GM19467 (cell line): Measurements from ENCODE around the gene COMMD7.
"Not testable (repeated sequence)": the region's sequence is repeated elsewhere in the genome, so short reads cannot be mapped to it uniquely, and the experiment has no call there.

Source experiments
- ATAC-seq: cut with Tn5 transposase; IDR thresholded peaks from one replicate; pipeline ENCODE4 v1.9.1; 2021; ENCODE audit warnings: mild to moderate bottlenecking, moderate library complexity; ENCODE audit not compliant: unreplicated experiment

COMMD7 gene

DNA sequence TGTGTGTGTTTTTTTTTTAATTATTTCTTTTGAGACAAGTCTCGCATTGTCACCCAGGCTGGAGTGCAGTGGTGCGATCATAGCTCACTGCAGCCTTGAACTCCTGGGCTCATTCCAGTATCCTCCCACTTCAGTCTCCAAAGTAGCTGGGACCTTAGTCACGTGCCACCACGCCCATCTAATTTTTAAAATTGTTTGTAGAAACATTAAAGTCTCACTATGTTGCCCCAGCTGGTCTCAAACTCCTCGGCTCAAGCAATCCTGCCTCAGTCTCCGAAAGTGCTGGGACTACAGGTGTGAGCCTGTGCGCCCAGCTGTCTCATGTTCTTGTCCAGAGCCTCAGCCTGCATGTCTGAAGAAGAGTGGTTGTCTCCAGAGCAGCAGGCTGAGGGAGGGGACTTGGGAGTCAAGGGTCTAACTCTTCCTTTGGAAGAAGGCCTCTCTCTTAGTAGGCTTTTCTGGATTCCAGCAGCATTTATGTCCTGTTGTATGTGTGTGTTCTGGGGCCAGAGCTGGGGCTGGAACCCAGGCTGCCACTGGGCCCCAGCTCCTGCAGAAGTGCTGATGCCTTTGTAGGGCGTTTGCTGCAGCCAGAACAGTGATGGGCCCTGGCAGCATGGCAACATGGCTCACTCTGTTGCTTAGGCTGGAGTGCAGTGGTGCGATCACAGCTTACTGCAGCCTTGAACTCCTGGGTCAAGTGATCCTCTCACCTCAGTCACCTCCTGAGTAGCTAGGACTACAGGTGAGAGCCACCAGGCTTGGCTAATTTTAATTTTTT, 24.3 kb upstream of the COMMD7 start:
- no peak for ATAC-seq

DNA sequence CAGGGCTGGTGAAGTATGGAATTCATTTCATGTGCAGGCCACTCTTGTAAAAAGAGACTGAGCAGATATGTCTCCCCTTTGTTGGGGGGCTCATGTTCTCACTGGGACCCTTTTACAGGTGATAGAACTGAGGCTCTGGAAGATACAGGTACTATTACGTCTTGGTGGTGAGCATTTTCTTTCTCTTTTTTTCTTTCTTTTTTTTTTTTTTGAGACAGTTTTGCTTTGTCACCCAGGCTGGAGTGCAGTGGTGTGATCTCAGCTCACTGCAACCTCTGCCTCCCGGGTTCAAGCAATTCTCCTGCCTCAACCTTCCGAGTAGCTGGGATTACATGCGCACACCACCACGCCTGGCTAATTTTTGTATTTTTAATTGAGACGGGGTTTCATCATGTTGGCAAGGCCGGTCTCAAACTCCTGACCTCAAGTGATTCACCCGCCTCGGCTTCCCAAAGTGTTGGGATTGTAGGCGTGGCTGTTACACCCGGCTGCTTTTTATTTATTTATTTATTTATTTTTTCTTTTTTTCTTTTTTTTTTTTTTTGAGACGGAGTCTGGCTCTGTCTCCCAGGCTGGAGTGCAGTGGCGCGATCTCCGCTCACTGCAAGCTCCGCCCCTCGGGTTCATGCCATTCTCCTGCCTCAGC, 22.1 kb upstream of the COMMD7 start:
- not testable (repeated sequence) for ATAC-seq

DNA sequence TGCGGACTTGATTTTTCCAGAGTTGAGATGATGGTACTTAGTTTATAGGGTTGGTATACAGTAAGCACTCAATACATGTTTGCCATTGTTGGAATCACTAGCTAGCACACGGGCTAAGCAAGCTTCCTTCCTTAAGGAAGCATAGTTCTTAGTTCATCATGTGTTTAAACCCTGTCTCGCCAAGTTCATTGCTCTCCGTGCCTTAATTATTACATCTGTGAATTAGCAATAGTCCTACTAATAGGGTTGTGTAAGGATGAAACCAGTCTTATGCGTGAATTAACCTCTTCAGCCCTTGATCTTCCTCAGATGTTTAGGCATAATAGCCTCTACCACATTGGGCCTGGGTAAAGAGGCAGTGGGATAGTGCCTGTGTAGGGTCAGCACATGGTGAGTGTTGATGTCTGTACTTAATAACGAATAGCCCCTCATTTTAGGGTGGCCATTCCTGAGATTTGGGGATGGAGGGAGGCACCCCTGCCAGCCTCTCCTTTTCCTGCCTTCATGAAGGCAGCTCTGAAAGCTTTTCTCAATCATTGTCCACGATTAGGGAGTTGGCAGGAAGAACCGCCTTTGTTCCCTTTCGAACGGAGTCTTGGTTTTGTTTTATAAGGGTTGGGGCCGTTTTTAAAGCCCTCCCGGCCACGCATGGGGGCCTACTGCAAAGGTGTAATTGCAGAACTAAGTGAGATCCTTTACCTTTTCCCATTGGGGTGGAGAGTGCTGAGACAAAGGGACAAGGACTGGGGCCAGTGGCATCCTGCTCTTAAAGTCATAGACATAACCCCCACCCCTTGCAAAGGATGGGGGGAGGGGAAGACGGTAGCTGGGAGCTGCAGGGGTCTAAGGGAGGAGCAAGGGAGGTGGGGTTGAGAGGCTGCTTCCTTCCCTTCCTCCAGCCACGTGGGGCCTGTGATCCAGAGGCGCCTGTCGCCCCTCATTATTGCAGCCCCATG, 21.0 kb upstream of the COMMD7 start:
- ATAC-seq, result no peak

DNA sequence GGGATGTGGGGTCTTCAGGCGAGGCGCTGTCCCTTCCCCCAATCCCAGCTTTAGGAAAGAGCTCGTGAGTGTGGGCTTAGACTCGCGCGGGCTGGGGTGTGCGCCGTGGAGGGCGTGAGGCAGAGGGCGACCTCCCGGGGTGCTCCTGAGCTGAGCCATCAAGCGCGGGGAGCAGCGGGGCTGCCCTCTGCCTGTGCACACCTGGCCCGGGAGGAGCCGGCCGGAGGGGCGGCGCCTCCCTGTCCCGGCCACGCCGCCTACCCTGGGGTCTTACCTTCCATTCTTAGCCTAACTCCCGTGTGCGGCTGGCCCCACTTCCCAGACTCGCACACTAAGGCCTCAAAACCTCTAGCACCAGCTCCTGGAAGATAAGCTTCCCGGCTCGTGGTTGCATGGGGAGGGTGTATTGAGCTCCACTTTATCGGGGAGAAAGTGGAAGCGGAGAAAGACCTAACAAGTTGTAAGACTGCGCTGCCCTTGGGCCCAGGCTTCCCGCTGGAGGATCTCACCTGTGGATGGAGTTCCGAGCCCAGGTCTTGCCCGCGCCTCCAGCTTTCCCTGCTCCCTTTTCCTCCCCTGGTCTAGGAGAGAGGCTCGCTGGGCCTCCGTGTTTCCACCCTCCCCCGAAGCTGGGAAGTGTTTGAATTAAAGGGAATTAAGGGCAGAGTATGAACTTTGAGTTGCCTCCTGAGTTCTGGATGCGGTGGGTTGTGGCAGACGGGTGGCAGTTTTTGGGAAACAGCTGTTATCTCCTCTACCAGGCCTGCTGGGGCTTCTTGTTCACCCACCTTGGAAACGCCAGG, 20.1 kb upstream of the COMMD7 start:
- no peak for ATAC-seq

DNA sequence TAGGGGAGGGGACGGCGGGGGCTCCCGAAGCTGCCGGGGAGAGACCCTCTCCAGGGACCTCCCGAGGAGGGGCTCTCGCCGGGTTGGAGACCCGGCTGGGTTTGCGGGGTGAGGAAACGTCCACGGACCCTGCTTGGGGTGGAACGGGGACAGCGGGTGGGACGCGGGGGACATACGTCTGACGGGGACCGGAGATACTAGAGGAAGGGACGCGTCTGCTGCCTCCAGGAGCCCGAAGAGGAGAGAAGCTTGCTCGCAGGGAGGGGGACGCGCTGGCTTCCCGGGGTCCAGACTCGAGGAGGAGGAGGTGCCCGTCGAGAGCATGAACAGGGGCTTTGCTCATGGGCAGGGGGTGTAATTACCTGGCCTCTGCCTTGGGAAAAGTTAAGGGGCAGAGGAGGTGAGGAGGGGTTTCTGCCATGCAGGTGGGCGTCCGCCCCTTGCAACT, 19.5 kb upstream of the COMMD7 start:
- ATAC-seq, result no peak

GRCh38 chr20:32761831-32762753, 18.8 kb upstream of the COMMD7 start, which contains the start of gene DNMT3B:
Gene DNMT3B (plus strand): TSS chr20:32762385. CDS start chr20:32780324, 17,939 bp downstream.
- peak; percentile 56 for ATAC-seq

- no peak for ATAC-seq
These were observed 18.2 kb upstream of the COMMD7 start for GRCh38 chr20:32761417-32761830.

GRCh38 chr20:32756156-32756555, 12.9 kb upstream of the COMMD7 start:
- no peak for ATAC-seq

DNA sequence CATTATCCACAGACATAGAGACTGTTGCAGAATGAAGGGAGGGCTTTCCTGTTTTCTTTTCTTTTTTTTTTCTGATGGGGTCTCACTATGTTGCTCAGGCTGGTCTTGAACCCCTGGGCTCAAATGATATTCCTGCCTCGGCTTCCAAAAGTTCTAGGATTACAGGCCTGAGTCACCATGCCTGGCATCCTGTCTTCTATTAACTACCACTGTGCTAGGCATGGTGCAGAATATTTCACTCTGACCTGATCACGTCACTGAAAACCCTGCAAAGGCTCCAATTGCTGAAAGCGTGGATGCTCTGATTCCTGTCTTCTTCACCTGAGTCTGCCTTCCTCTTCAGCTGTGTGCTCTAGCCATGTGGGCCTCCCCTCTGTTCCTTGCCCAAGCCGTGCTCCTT, 10.5 kb upstream of the COMMD7 start:
- no peak for ATAC-seq

- ATAC-seq, result no peak
These were observed 9.4 kb upstream of the COMMD7 start for GRCh38 chr20:32752458-32753250.

DNA sequence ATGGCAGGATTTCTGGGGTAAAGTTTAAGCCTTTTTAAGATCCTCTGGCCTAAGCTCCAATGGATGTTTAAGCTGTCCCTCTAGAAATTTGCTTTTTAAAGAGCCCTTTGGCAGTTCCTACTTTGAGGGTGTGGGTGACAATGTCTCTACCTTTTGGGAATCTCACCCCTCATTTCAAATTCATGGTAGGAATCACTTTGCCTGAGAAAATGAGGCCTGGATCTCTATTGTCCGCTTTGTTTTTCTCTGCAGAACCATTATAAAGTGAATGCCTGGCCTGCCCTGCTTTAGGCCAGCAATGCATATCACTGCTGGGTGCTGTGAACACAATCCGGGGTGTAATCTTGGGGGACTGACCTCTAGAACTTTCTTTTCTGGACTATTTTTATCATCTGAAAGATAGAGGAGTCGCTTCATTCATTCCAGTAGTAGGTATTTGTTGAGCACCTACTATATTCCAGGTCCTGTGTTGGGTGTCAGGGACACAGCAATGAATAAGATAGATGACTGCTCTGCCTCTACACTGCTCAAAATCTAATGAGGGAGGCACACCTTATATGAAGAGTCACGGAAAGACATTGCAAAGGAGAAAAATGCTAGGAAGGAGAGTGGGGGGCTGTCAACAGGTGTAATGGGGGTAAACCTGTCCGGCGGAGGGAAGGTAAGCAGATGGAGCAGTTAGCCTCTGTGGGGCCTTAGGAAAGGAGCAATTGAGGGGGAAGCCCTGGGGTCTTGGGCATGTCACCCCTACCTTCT, 8.6 kb upstream of the COMMD7 start:
- no peak for ATAC-seq

- ATAC-seq, result no peak
These were observed 8.0 kb upstream of the COMMD7 start for GRCh38 chr20:32751293-32751692.

DNA sequence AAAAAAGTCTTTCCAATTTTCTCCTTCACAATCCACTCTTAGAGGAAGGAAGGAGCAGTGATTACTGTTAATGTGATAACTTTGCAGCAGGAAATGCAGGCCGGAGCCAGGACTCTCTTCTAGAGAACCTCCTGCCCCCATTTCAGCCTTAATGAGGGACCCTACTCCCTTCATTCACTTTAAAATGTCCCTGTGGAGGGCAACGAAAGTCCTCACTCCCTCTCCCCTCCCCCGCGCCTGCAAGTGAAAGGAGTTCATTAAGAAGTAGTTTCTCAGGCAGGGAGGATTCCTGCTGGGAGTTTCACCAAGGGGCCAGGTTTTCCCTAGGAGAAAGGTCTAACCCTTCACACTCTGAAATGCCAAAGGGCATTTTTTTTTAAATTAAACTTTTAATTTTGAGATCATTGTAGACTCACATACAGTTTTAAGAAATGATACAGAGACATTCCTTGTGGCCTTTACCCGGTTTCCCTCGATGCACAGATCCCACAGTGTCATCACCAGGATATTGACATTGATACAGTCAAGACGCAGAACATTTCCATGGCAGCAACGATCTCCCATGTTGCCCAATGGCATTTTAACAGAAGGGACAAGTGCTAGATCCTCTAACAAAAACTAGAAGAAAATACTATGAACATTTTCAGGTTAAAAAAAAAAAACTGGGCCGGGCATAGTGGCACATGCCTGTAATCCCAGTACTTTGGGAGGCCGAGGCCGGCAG, 6.8 kb upstream of the COMMD7 start:
- no peak for ATAC-seq

DNA sequence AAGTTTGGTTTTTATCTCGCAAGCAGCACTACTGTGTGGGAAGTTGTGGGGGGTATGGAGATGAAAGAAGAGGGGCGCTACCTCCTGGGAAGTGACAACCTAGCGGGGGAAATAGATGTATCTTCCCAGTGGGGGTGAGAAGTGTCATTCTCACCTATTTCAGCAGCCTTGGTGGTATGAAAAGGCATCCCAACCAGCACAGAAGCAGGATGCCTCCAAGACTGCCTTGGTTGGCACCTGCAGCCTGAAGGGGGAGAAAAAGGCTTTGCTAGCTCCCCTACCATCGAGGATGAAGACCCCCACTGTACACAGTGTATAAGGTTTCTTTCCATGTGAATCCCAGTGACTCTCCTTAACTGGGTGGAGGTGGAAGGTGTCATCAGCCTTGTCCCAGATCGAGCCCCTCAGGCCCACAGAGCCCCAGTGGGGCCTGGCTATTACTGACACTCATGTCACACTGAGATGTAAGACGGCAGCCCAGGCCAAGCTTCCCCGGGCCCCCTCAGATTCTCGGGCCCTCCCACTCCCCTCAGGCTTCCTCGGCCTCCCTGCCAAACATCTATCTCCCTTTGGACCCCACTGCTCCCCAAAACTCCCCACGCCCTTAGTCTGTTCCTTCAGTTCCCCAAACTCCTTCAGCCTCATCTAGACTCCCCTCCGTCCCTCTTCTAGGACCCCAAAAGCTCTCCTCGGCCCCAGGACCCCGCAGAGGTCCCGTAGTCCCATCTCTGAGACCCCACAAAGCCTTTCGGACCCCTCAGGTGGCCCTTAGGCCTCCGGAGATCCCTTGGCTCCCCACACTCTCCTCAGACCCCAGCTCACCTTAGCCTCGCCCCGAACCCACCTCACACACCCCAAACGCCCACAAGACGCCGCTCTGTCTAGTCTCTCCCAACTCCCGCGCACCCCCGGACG, 688 bp downstream of the COMMD7 start:
- no peak for ATAC-seq

- ATAC-seq, result no peak
These were observed 2.1 kb downstream of the COMMD7 start for GRCh38 chr20:32741151-32741550.
